DOHH2 (cell line): Measurements from ENCODE around the gene TUBB2A.

Experiments used
- H3F3A ChIP-seq: fragments of 200-600 bp; sonication (generic), shearing (Covaris generic); 2 replicates; pipeline ENCODE4 v1.6.0; 2016; ENCODE audit warnings: antibody characterized with exemption, mild to moderate bottlenecking; ENCODE audit not compliant: control insufficient read depth, insufficient read depth
- H3K27ac ChIP-seq: fragments of 200-600 bp; sonication (generic); 2 replicates; pipeline ENCODE4 v1.5.1; 2014; ENCODE audit warnings: low read depth, mild to moderate bottlenecking, low read length, moderate library complexity
- H3K27me3 ChIP-seq: fragments of 200-600 bp; sonication (generic); 2 replicates; pipeline ENCODE4 v1.6.1; 2014; ENCODE audit warnings: mild to moderate bottlenecking, low read length, mixed read lengths; ENCODE audit not compliant: control insufficient read depth
- H3K36me3 ChIP-seq: fragments of 200-600 bp; sonication (generic); 2 replicates; pipeline ENCODE4 v1.6.1; 2014; ENCODE audit warnings: mild to moderate bottlenecking, low read length, moderate library complexity, mixed read lengths; ENCODE audit not compliant: control insufficient read depth
- H3K4me1 ChIP-seq: fragments of 200-600 bp; sonication (generic); 2 replicates; pipeline ENCODE4 v1.6.1; 2014; ENCODE audit warnings: mild to moderate bottlenecking, low read length, mixed read lengths; ENCODE audit not compliant: control insufficient read depth
- H3K4me2 ChIP-seq: fragments of 200-600 bp; sonication (generic); 2 replicates; pipeline ENCODE4 v1.6.0; 2014; ENCODE audit warnings: mild to moderate bottlenecking, low read length, moderate library complexity
- H3K4me3 ChIP-seq: fragments of 200-600 bp; sonication (generic); 2 replicates; pipeline ENCODE4 v1.5.1; 2014; ENCODE audit warnings: mild to moderate bottlenecking, low read length, mixed read lengths
- H3K79me2 ChIP-seq: fragments of 200-600 bp; sonication (generic); 2 replicates; pipeline ENCODE4 v1.6.1; 2014; ENCODE audit warnings: mild to moderate bottlenecking, low read length, mixed read lengths; ENCODE audit not compliant: control insufficient read depth
- H3K9me2 ChIP-seq: fragments of 200-600 bp; sonication (generic); replicated peaks from 2 replicates; pipeline ENCODE4 v1.6.1; 2014; ENCODE audit warnings: mild to moderate bottlenecking, low read length, mixed read lengths; ENCODE audit not compliant: control insufficient read depth
- H3K9me3 ChIP-seq: fragments of 200-600 bp; sonication (generic); 2 replicates; pipeline ENCODE4 v1.6.1; 2014; ENCODE audit warnings: antibody characterized with exemption, low read length, mixed read lengths; ENCODE audit not compliant: control insufficient read depth, insufficient read depth
- H4K20me1 ChIP-seq: fragments of 200-600 bp; sonication (generic); 2 replicates; pipeline ENCODE4 v1.6.0; 2014; ENCODE audit warnings: low read depth, mild to moderate bottlenecking, antibody characterized with exemption, low read length, moderate library complexity; ENCODE audit not compliant: control insufficient read depth, insufficient read depth
- CTCF ChIP-seq: fragments of 200-600 bp; sonication (generic); IDR thresholded peaks from one replicate; pipeline ENCODE4 v1.5.1; 2014; ENCODE audit warnings: antibody characterized with exemption, mild to moderate bottlenecking, low read depth, low read length; ENCODE audit not compliant: poor library complexity, severe bottlenecking
- EZH2phosphoT487 ChIP-seq: fragments of 200-600 bp; sonication (generic); IDR thresholded peaks from 2 replicates; pipeline ENCODE4 v1.6.1; 2017; ENCODE audit warnings: borderline replicate concordance, mild to moderate bottlenecking, antibody characterized with exemption, low read length, moderate library complexity, mixed read lengths

The TUBB2A gene

GRCh38 chr6:3157131-3157933 is at the start of gene TUBB2A:
Gene TUBB2A (minus strand): TSS chr6:3157544. CDS start chr6:3157463, 81 bp downstream.
- H3K79me2 ChIP-seq = peaks cover 8% of the 10 kb centered on the region
- 0 out of 2 replicates have a peak within 1 kb of the TSS, but pooled peaks have one; percentile 0 for H3K27ac ChIP-seq
- H3F3A ChIP-seq = peaks cover 38% of the 10 kb centered on the region
- peaks cover 3% of the 10 kb centered on the region; the same call in 1 of the 2 replicates for H4K20me1 ChIP-seq
- no peaks in the 10 kb centered on the region for H3K9me2 ChIP-seq
- H3K9me3 ChIP-seq = no peaks in the 10 kb centered on the region
- TF ChIP-seq CTCF (peak; percentile 63), EZH2phosphoT487 (no peak)
- peaks cover 17% of the 10 kb centered on the region for H3K36me3 ChIP-seq
- peaks cover 56% of the 10 kb centered on the region for H3K4me1 ChIP-seq
- H3K4me3 ChIP-seq = peak within 1 kb of the TSS; percentile 84
- H3K27me3 ChIP-seq = no peaks in the 10 kb centered on the region
- H3K4me2 ChIP-seq = peak within 1 kb of the TSS; percentile 97

GRCh38 chr6:3206339-3207015 is 49.1 kb upstream of the TUBB2A start:
- Histone ChIP-seq H3K4me3 (no peak overlapping the region), H4K20me1 (no peaks in the 10 kb centered on the region), H3K4me1 (peaks cover 56% of the 10 kb centered on the region), H3K27ac (no peak overlapping the region), H3K4me2 (no peak overlapping the region), H3K9me3 (peaks cover 3% of the 10 kb centered on the region; the same call in 1 of the 2 replicates), H3F3A (peaks cover 19% of the 10 kb centered on the region), H3K27me3 (no peaks in the 10 kb centered on the region), H3K9me2 (no peaks in the 10 kb centered on the region), H3K79me2 (no peaks in the 10 kb centered on the region), H3K36me3 (no peaks in the 10 kb centered on the region)
- peak; percentile 39 for TF ChIP-seq CTCF
- TF ChIP-seq EZH2phosphoT487 = no peak

GRCh38 chr6:3205913-3206312 is 48.6 kb upstream of the TUBB2A start:
- no peak overlapping the region for H3K27ac ChIP-seq

More at GRCh38 chr6:3205913-3206312, 48.6 kb upstream of the TUBB2A start:
- H3K4me3 ChIP-seq = no peak overlapping the region
- TF ChIP-seq CTCF (no peak), EZH2phosphoT487 (no peak)
- no peak overlapping the region for H3K4me2 ChIP-seq
- no peaks in the 10 kb centered on the region for H3K9me2 ChIP-seq
- H3K4me1 ChIP-seq = peaks cover 56% of the 10 kb centered on the region
- no peaks in the 10 kb centered on the region for H3K27me3 ChIP-seq
- H3K9me3 ChIP-seq = peaks cover 3% of the 10 kb centered on the region; the same call in 1 of the 2 replicates
- no peaks in the 10 kb centered on the region for H3K79me2 ChIP-seq
- no peaks in the 10 kb centered on the region for H4K20me1 ChIP-seq
- peaks cover 19% of the 10 kb centered on the region for H3F3A ChIP-seq
- H3K36me3 ChIP-seq = no peaks in the 10 kb centered on the region
